Frontal cortex (tissue), 4 donors: ENCODE measurements around the gene FGD2. TPM values are rescaled to one million over a fixed set of nuclear protein-coding genes. Genes with fewer than 3 reads are reported as not detected.
"Not testable (repeated sequence)": the region's sequence is repeated elsewhere in the genome, so short reads cannot be mapped to it uniquely, and the experiment has no call there.

Experiments used
- DNase-seq, 2 donors: peaks; one replicate each; pipeline ENCODE4 v3.0.0; 2012; ENCODE audit warnings: low spot score in 2 of 2
- FAIRE-seq: peaks from 2 replicates; lab custom pipeline; 2012; peaks lifted over from hg19 to GRCh38; lab: Jason Lieb, UNC
- total RNA-seq: library from RNA; depleted of rRNA; stranded (reverse); fragments of >200 nt; gene quantifications from one replicate; pipeline ENCODE4 v1.2.3, GENCODE V29; 2014
- donor health status: control.
- donor health status: control.
- donor health status: control.

FGD2 gene
- total RNA-seq, 1 donor from 2014 or later, result 0.82 TPM

DNA sequence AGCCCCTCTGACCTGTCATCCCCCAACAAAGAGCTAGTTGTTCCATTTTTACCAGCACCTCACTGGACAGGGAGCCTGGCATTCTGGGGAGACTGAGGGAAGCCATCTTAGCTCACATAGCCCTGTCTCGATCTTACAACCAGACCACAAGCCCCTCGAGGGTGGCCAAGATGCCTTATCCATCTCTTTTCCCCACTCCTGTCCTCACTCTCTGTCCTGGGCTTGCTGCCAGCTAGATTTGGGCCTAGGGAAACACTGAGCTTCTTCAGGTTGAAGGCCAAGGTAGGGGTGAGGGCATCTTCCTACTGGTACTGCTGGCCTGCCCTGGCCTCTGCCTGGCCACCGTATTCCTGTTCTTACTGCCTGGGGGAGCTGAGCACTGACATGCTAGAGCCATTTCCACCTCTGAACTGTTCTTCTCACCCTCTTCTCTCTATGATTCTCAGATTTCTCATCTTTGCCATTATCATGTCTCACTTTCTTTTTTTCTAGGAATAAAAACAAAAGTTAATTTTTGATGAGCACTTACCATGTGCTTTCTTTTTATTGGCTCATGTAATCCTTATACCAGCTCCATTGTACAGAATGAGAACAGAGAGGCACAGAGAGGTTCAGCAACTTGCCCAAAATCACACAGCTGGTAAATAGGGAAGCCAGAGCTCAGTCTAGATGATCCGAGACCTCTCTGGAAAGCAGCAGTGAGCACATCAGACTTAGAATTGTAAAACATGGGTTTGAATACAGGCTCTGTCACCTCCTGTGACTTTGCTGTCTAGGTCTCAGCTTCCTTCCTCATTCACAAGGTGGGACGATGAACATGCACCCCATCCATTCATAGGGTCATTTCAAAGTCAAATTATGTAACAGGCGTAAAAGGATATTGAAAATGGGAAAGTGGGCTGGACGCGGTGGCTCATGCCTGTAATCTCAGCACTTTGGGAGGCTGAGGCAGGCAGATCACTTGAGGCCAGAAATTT is 28.7 kb downstream of the FGD2 start:
- FAIRE-seq (no peak), DNase-seq (no peak)

- DNase-seq (no peak), FAIRE-seq (no peak)
Observed at GRCh38 chr6:37036146-37036545, 30.7 kb downstream of the FGD2 start.

DNA sequence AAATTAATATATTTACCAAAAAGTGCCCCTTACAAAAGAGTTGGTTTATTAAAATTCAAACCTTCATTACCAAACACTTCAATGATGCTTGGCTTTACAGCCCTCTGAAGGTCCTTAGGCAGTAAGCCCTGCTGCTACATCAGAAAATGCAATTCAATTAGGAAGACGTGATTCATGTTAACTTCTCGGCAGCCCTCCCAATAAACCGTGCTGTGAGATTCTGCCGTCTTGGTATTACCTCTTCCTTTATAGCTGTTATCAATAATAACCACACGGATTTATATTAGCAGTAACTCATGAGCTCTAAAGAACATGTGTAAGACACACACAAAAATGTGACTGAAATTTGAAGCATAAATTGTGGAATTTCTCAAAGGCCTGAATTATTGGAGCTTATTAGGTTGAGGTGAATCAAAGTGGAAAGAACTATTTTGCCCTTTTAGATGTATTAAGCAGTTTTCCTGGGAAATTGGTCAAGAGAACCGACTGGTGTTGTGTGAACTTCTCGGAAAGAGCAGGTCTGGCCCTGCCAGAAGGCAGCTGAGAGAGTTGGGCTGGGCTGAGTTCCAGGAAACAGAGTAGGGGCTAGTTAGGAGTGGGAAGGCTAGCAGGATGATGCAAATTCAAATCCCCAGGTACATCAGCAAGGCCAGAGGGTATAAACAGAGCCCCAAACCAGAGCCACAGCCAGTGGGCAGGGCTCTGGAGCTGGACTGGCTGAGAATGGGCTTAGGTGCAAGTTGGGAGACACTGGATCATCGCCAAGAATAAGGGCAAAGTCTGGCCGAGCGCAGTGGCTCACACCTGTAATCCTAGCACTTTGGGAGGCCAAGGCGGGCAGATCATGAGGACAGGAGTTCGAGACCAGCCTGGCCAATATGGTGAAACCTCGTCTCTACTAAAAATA is 33.1 kb downstream of the FGD2 start:
- DNase-seq (no peak), FAIRE-seq (no peak)

- DNase-seq (no peak), FAIRE-seq (no peak)
Observed at GRCh38 chr6:37039958-37040357, 34.5 kb downstream of the FGD2 start.

DNA sequence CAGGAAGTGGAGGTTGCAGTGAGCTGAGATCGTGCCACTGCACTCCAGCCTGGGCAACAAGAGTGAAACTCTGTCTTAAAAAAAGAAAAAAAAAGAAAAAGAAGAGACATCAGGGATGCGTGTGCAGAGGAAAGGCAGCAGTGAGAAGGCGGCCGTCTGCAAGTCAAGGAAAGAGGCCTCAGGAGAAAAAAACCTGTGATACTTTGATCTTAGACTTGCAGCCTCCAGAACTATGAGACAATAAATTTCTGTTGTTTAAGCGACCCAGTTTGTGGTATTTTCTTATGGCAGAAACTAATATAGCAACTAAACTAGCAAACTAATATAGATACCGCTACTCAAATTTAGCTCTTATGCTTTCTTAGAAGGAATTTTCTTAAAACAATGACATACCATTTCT is 36.1 kb downstream of the FGD2 start:
- FAIRE-seq, result no peak
- DNase-seq, result no peak

DNA sequence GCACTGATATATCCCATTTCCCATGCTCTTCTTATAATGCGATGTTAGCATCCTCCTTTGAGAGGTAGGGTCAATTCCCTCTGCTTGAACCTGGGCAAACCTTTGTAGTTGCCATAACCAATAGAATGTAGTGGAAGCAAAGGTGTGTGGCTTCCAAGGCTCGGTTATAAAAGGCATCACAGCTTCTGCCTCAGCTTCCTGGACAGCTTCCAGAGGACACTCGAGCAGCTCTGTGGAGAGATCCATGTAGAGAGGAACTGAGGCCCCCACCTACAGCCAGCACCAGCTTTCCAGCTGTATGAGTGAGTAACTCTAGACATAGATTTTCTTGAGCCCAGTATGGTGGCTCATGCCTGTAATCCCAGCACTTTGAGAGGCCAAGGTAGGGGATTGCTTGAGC is 36.7 kb downstream of the FGD2 start:
- no peak for DNase-seq
- no peak for FAIRE-seq

DNA sequence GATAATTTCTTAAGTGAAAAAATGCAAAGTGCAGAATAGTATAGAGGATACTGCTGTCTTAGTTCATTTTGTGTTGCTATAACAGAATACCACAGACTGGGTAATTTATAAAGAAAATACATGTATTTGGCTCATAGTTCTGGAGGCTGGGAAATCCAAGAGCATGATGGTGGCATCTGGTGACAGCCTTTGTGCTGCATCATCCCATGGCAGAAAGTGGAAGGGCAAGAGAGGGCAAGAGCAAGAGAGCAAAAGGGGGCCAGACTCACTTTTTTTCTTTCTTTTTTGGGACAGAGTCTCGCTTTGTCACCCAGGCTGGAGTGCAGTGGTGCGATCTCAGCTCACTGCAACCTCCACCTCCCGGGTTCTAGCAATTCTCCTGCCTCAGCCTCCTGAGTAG is 37.6 kb downstream of the FGD2 start:
- not testable (repeated sequence) for DNase-seq

DNA sequence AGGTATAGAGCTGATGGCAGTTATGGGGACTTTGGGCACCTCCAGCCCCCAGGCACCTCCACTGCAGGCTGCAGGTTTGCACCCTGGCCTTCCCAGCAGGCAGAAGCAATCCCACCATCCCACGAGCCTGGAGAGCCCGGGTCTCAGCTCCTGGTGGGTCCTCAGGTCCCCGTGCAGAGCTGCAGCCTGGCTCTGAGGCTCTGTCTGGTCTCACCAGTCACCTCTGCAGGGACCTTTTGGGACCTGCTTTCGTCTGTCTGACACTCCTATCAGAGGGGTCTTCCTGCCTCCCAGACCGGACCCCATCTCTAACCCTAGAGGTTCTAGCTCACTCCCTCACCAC is 41.9 kb downstream of the FGD2 start:
- no peak for FAIRE-seq
- no peak for DNase-seq

More for the DNA sequence above, 37.6 kb downstream of the FGD2 start:
- FAIRE-seq, result not testable (repeated sequence)

DNA sequence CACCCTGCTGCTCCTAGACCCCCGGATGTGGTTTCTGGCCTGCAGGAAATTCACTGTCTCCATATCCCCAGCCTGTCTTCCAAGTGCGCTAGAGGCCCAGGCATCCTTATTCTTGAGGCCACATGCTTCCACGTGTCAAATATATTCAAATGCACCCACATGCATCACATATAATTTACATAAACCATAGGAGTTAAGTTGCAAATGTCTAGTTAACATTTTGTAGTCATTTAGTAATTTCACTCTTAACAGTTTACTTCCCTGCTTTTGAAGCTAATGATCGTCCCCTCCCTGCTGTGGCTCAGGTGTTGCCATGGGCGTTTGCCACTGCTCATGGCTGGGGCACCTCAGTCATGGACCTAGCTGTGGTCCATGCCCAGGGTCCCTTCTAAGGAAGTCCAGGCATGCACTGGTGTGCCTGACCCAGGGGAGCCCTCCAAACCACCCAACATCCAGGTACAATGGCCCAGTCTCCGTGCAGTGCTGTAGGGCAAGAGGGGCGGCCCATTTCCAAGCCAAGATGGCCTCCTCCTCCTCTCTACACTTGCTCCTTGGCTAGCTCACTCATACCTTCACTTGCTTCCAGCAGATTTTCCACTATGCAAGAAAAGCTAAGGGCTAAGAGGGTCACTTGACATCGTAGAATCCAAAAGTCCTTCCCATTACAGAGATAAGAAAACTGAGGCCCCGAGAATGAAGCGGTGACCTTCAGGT is 42.4 kb downstream of the FGD2 start:
- DNase-seq, result no peak
- FAIRE-seq, result no peak

GRCh38 chr6:37048403-37048850 is 43.0 kb downstream of the FGD2 start:
- DNase-seq (no peak), FAIRE-seq (no peak)

DNA sequence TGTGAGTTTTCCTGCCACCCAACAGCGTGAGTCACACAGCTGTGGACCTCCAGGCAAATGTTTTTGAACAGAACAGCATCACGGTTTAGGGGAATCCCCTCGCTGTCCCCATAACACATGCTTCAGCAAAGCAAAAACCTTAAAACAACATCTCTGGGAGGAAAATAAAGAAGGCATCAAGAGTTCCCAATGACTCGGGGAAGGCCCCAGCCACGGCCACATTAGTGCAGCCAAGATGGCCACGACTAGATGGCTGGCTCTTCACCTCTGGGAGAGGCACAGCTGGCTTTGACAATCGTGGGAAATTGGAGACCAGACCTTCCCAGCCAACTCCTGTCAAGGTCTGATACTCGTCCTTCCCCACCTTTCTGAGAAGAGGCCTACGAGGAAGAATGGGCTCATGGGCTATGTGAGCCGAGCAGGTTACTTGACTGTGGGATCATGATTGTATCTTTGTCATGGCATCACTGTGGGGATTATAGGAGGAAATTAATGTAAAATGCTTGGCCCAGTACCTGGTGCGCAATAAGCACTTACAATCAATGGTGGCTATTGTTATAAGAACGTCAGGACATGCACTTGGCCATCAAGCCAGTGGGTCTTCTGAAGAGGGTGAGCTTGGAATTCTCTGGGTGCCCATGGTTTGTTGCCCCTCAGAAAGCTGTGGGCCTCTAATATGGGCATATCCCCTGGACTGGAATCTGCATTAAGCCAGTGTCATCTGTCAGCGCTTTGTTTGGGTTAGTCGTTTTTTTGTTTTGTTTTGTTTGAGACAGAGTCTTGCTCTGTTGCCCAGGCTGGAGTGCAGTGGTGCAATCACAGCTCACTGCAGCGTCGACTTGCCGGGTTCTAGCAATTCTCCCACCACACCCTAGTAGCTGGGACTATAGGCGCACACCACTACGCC is 43.6 kb downstream of the FGD2 start:
- FAIRE-seq (no peak), DNase-seq (no peak)

DNA sequence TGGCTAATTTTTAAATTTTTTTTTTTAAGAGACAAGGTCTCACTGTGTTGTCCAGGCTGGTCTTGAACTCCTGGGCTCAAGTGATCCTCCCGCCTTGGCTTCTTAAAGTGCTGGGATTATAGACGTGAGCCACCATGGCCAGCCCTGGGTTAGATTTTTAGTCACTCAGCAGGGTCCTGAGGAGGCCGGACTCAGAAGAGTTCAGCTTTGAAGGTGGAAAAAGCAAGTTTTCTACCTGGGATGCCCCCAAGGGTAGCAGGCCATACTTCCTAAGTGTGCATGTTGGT is 44.2 kb downstream of the FGD2 start:
- no peak for DNase-seq
- FAIRE-seq, result no peak

DNA sequence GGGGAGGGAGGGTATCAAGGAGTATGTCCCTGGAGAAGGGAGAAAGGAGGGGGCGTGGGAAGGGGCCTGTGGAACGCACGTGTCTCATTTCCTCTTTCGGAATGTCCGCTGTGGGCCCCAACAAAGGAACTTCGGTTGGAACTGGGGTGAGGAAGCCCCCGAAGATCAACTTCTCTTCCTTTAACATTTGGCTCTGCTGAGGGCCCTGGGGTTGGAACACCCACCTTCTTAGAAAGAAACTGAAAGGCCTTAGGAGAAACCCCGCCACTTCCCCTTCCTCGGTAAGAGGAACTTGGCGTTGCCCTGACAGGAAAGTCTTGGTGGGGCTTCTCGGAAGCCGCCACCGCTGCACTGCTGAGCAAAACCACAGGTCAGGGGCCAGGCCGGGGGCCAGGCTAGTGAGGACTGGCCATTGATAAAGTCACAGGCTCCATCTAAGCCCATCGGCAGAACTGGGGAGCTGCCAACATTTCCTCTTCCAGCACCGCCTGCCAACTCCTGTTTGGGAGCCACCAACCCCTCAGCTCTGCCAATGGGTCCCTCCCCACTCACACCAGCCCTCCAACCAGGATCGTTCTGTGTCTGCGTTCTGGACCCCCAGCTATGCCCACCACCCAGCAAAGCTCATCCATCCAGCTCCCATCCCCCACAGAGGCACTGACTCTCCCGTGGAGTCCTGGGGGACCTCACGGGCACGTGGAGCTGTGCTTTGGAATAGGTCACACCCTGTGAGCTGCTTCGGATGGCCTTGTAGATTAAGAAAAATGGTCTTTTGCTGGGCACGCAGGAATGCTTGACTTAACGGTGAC is 44.8 kb downstream of the FGD2 start:
- FAIRE-seq, result no peak
- DNase-seq, result peak in 1 of 2 donors; percentile 45

DNA sequence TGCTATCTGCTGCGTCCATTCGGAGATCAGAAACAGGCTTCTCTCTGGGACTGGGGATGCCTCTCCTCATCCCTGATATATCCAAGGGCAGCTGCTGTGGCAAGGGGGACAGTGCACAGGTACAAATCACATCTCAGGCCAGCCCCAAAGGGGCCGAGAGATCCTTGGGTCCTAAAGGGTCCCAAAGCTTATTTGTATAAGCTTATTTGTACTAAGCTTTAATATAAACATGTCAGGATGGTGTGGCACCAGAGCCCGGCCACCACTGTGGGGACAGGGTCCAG is 45.3 kb downstream of the FGD2 start:
- FAIRE-seq, result no peak
- no peak for DNase-seq

DNA sequence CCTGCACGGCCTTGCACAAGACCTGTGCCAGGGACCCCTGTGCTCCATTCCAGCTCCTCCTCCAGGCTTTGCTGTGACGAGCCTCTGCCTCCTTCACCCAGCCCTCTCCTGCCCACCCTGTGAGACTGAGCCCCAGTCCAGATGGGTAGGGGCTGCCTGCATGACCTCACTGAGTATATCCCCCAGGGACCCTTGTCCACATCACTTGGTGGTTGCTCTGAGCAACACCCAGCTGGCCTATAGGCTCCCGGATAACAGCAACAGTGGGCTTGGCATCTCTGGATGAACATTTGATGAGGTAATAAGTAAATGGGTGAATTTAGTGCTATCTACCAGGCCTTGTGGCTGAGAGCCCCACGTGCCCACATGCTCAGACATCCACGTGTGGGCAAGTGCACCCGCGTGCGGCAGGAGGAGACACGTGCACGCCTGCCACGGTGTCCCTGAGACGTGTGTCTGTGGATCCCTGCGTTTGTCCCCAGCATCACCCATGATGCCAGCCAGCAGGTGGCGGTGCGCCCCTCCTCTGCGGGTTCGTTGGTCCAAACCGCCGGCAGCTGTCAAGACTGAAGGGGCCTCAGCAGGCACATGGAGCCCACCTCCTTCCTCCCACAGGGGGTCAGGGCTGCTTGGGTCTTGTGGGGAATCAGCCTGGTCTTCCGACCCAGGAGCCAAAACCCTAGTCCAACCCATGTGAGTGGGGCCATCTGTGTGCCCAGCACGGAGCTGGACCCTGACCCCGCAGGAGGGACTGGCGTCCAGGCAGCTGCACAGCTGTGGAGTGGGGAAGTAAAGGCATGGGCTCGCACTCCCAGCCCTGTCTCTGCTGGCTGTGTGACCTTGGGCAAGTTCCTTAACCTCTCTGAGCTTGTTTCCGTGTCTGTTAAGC is 45.9 kb downstream of the FGD2 start:
- DNase-seq, result peak; percentile 69 to 90
- no peak for FAIRE-seq

GRCh38 chr6:37052027-37052628 is 46.7 kb downstream of the FGD2 start:
- FAIRE-seq, result no peak
- no peak for DNase-seq

GRCh38 chr6:37053683-37054082 is 48.2 kb downstream of the FGD2 start:
- DNase-seq, result no peak
- FAIRE-seq, result no peak
